Osteocyte (in vitro differentiated cells): ENCODE results near the gene ART4. TPM values are rescaled to one million over a fixed set of nuclear protein-coding genes. Genes with fewer than 3 reads are reported as not detected.

ENCODE experiments used
- DNase-seq: peaks from one replicate; pipeline ENCODE4 v3.0.0; 2021; ENCODE audit warnings: mixed read lengths; ENCODE audit not compliant: unreplicated experiment; ENCODE audit errors: extremely low spot score
- H3K27ac Mint-ChIP-seq: one replicate; pipeline ENCODE4 v1.8.0; 2021; ENCODE audit warnings: mild to moderate bottlenecking, mixed read lengths; ENCODE audit not compliant: unreplicated experiment
- H3K27me3 Mint-ChIP-seq: one replicate; pipeline ENCODE4 v1.8.0; 2021; ENCODE audit warnings: mixed read lengths; ENCODE audit not compliant: unreplicated experiment
- H3K36me3 Mint-ChIP-seq: one replicate; pipeline ENCODE4 v1.8.0; 2021; ENCODE audit warnings: mixed read lengths; ENCODE audit not compliant: unreplicated experiment
- H3K4me1 Mint-ChIP-seq: one replicate; pipeline ENCODE4 v1.8.0; 2021; ENCODE audit warnings: mixed read lengths; ENCODE audit not compliant: unreplicated experiment
- H3K4me3 Mint-ChIP-seq: one replicate; pipeline ENCODE4 v1.8.0; 2021; ENCODE audit warnings: mild to moderate bottlenecking, moderate library complexity, mixed read lengths; ENCODE audit not compliant: unreplicated experiment
- H3K9me3 Mint-ChIP-seq: one replicate; pipeline ENCODE4 v1.8.0; 2021; ENCODE audit warnings: mixed read lengths; ENCODE audit not compliant: unreplicated experiment
- total RNA-seq: library from RNA; stranded (reverse); gene quantifications from 2 replicates; pipeline ENCODE4 v1.2.1, GENCODE V29; 2021
- TF ChIP-seq, protein P1 (sequence below): fragments of 200-600 bp; sonication (generic); IDR thresholded peaks from 2 replicates; pipeline ENCODE4 v1.5.0; 2021; ENCODE audit warnings: antibody characterized with exemption, mild to moderate bottlenecking, moderate library complexity

The ART4 gene
- total RNA-seq, 1 donor from 2014 or later = not detected

- Mint-ChIP-seq H3K36me3 (no peaks in the 10 kb centered on the region), H3K4me3 (no peak overlapping the region), H3K4me1 (peaks cover 6% of the 10 kb centered on the region), H3K27me3 (no peaks in the 10 kb centered on the region), H3K9me3 (no peaks in the 10 kb centered on the region), H3K27ac (no peak overlapping the region)
- TF ChIP-seq, protein P1, sequence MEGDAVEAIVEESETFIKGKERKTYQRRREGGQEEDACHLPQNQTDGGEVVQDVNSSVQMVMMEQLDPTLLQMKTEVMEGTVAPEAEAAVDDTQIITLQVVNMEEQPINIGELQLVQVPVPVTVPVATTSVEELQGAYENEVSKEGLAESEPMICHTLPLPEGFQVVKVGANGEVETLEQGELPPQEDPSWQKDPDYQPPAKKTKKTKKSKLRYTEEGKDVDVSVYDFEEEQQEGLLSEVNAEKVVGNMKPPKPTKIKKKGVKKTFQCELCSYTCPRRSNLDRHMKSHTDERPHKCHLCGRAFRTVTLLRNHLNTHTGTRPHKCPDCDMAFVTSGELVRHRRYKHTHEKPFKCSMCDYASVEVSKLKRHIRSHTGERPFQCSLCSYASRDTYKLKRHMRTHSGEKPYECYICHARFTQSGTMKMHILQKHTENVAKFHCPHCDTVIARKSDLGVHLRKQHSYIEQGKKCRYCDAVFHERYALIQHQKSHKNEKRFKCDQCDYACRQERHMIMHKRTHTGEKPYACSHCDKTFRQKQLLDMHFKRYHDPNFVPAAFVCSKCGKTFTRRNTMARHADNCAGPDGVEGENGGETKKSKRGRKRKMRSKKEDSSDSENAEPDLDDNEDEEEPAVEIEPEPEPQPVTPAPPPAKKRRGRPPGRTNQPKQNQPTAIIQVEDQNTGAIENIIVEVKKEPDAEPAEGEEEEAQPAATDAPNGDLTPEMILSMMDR = no peak
- DNase-seq = no peak
Measured at GRCh38 chr12:14876833-14877232, 33.5 kb upstream of the ART4 start.

GRCh38 chr12:14874882-14875281, 31.6 kb upstream of the ART4 start:
- TF ChIP-seq, protein P1 = no peak
- no peaks in the 10 kb centered on the region for H3K27me3 Mint-ChIP-seq
- H3K9me3 Mint-ChIP-seq = no peaks in the 10 kb centered on the region
- no peak overlapping the region for H3K27ac Mint-ChIP-seq
- H3K36me3 Mint-ChIP-seq = no peaks in the 10 kb centered on the region
- H3K4me3 Mint-ChIP-seq = no peak overlapping the region
- DNase-seq = no peak
- H3K4me1 Mint-ChIP-seq = peaks cover 6% of the 10 kb centered on the region

GRCh38 chr12:14873440-14874185, 30.3 kb upstream of the ART4 start:
- H3K36me3 Mint-ChIP-seq = no peaks in the 10 kb centered on the region
- H3K27ac Mint-ChIP-seq = no peak overlapping the region
- TF ChIP-seq, protein P1 = no peak
- DNase-seq = no peak
- H3K9me3 Mint-ChIP-seq = no peaks in the 10 kb centered on the region
- no peaks in the 10 kb centered on the region for H3K27me3 Mint-ChIP-seq
- peaks cover 6% of the 10 kb centered on the region for H3K4me1 Mint-ChIP-seq
- H3K4me3 Mint-ChIP-seq = no peak overlapping the region

DNA sequence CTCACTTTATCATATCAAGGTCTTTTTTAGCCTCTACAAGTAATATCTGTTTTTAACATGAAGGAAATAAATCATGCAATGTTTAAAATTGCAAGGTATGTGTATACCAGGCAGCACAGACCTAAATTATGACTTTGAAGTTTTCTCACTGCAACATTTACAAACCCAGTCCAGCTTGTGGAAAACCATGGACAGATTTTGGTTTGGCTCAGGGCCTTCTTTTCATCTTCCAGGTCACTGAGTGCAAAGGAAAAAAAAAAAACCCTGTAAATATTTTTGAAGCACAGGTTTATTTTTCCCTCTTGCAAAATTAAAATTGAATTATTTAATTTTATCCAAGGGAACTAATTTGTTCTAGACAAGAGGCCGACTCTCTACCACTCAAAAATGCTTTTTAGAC, 28.6 kb upstream of the ART4 start:
- no peaks in the 10 kb centered on the region for H3K36me3 Mint-ChIP-seq
- H3K4me3 Mint-ChIP-seq = no peak overlapping the region
- TF ChIP-seq, protein P1 = no peak
- DNase-seq = no peak
- peaks cover 9% of the 10 kb centered on the region for H3K9me3 Mint-ChIP-seq
- no peaks in the 10 kb centered on the region for H3K27me3 Mint-ChIP-seq
- H3K27ac Mint-ChIP-seq = no peak overlapping the region
- H3K4me1 Mint-ChIP-seq = peaks cover 6% of the 10 kb centered on the region

GRCh38 chr12:14871247-14871646, 27.9 kb upstream of the ART4 start:
- TF ChIP-seq, protein P1 = no peak
- no peak overlapping the region for H3K4me3 Mint-ChIP-seq
- H3K27me3 Mint-ChIP-seq = no peaks in the 10 kb centered on the region
- H3K4me1 Mint-ChIP-seq = peaks cover 6% of the 10 kb centered on the region
- no peak overlapping the region for H3K27ac Mint-ChIP-seq
- H3K36me3 Mint-ChIP-seq = no peaks in the 10 kb centered on the region
- no peak for DNase-seq
- peaks cover 9% of the 10 kb centered on the region for H3K9me3 Mint-ChIP-seq
